Common myeloid progenitor, CD34-positive (primary cell): ENCODE measurements around the gene FAM187B.
A peak's percentile ranks its signal among the peaks of the same experiment; 100 is the strongest.

Experiments used
- CTCF ChIA-PET: fragments of 350-600 bp; sonication (Branson Sonifier 250); formaldehyde crosslinking; loops from one replicate; lab custom pipeline; 2021; ENCODE audit warnings: antibody characterized with exemption; lab: Charles Lee
- POLR2A ChIA-PET: fragments of 350-600 bp; sonication (Branson Sonifier 250); formaldehyde crosslinking; loops from one replicate; lab custom pipeline; 2021; ENCODE audit warnings: antibody characterized with exemption; lab: Charles Lee
- DNase-seq, 3 donors: peaks; one replicate each; pipeline versions ENCODE4 v3.0.0 to v3.0.0-alpha.2; 2013
- H3K27ac ChIP-seq, 2 experiments: 1 replicate in 1 of 2; 2 replicates in 1 of 2; pipeline ENCODE4 v1.7.0; 2013; ENCODE audit warnings: inconsistent platforms in 2 of 2, low read length in 2 of 2, mild to moderate bottlenecking in 2 of 2, low read depth in 1 of 2, moderate library complexity in 1 of 2; ENCODE audit not compliant: severe bottlenecking in 2 of 2, insufficient read depth in 1 of 2, poor library complexity in 1 of 2
- H3K27me3 ChIP-seq, 5 experiments: replicated peaks in 2 of 5; 1 replicate in 3 of 5; 2 replicates in 2 of 5; pipeline versions ENCODE4 v1.6.1 to v1.7.0; 2013; ENCODE audit warnings: low read length in 4 of 5, mild to moderate bottlenecking in 2 of 5, moderate library complexity in 2 of 5, inconsistent platforms in 1 of 5; ENCODE audit not compliant: insufficient read depth in 5 of 5, control insufficient read depth in 4 of 5
- H3K36me3 ChIP-seq, 4 experiments: 1 replicate in 2 of 4; 2 replicates in 2 of 4; pipeline versions ENCODE4 v1.6.1 to v1.7.0; 2013; ENCODE audit warnings: low read length in 3 of 4, control low read depth in 1 of 4, mild to moderate bottlenecking in 1 of 4; ENCODE audit not compliant: control insufficient read depth in 4 of 4, insufficient read depth in 4 of 4
- H3K4me1 ChIP-seq, 4 experiments: 1 replicate in 3 of 4; 2 replicates in 1 of 4; pipeline versions ENCODE4 v1.6.1 to v1.7.1; 2013; ENCODE audit warnings: low read length in 3 of 4, mild to moderate bottlenecking in 3 of 4, control low read depth in 1 of 4, inconsistent platforms in 1 of 4, moderate library complexity in 1 of 4; ENCODE audit not compliant: control insufficient read depth in 4 of 4, insufficient read depth in 4 of 4; ENCODE audit errors: control extremely low read depth in 1 of 4
- H3K4me3 ChIP-seq, 7 experiments: 1 replicate in 4 of 7; 2 replicates in 3 of 7; pipeline versions ENCODE4 v1.5.1 to v1.7.0; 2013; ENCODE audit warnings: mild to moderate bottlenecking in 7 of 7, low read length in 6 of 7, moderate library complexity in 6 of 7, inconsistent platforms in 2 of 7, low read depth in 2 of 7, control low read depth in 1 of 7; ENCODE audit not compliant: insufficient read depth in 4 of 7, control insufficient read depth in 1 of 7; ENCODE audit errors: extremely low read depth in 1 of 7
- H3K9me3 ChIP-seq, 5 experiments: 1 replicate in 4 of 5; 2 replicates in 1 of 5; pipeline versions ENCODE4 v1.6.1 to v1.7.1; 2013; ENCODE audit warnings: low read length in 4 of 5, mild to moderate bottlenecking in 2 of 5, inconsistent platforms in 1 of 5, low read depth in 1 of 5, moderate library complexity in 1 of 5; ENCODE audit not compliant: control insufficient read depth in 4 of 5, insufficient read depth in 2 of 5; ENCODE audit errors: control extremely low read depth in 1 of 5
- WGBS: methylation state at CpG from one replicate; pipeline ENCODE4 v1.1.5; 2013; ENCODE audit not compliant: insufficient coverage; 5-methylcytosine and 5-hydroxymethylcytosine counted together

FAM187B gene

GRCh38 chr19:35267353-35267817, 38.8 kb upstream of the FAM187B start:
- WGBS = under 1% methylated on average over 23 of the region's 40 CpGs
- peak in 1 of 3 donors; percentile 20 for DNase-seq
- peak overlapping the region; percentile 59 to 91 (median 85) for H3K4me3 ChIP-seq
- peaks cover 2 to 28% (median 16%) of the 10 kb centered on the region in 4 experiments for H3K36me3 ChIP-seq
- H3K9me3 ChIP-seq = no peaks in the 10 kb centered on the region
- CTCF ChIA-PET = interaction anchor here (1.2 kb wide), 1 partner anchor 27 kb away, joined by 3 read pairs; no protein-coding TSS in a partner anchor
- POLR2A ChIA-PET = interaction anchor here (1.1 kb wide), 1 partner anchor 61 kb away, joined by 6 read pairs; no protein-coding TSS in a partner anchor
- H3K4me1 ChIP-seq = peaks cover 16 to 66% (median 49%) of the 10 kb centered on the region in 4 experiments
- H3K27me3 ChIP-seq = no peaks in the 10 kb centered on the region
- peak overlapping the region; percentile 70 to 90 for H3K27ac ChIP-seq

DNA sequence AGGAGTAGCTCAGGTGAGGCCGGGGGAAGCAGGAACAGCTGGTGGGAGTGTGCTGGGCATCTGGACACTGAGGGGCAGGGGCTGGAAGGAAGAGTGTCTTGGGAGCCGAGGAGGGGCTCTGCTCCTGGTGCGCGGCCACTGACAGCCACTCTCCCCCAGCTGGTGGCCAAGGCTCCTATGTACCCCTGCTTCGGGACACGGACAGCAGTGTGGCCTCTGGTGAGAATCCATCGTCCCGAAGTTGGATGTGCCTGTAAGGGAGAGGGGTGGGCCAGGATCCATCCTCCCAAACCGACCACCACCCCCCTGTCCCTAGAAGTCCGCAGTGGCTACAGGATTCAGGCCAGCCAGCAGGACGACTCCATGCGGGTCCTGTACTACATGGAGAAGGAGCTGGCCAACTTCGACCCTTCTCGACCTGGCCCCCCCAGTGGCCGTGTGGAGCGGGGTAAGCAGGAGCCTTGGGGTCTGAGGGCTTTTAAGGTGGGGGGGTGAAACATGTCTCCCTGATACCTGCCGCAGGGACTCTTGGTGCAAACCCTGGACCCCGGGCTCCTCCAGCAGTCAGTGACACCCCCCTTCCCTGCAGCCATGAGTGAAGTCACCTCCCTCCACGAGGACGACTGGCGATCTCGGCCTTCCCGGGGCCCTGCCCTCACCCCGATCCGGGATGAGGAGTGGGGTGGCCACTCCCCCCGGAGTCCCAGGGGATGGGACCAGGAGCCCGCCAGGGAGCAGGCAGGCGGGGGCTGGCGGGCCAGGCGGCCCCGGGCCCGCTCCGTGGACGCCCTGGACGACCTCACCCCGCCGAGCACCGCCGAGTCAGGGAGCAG, 38.2 kb upstream of the FAM187B start:
- no peaks in the 10 kb centered on the region for H3K9me3 ChIP-seq
- peaks cover 16 to 66% (median 47%) of the 10 kb centered on the region in 4 experiments for H3K4me1 ChIP-seq
- WGBS = 42% methylated on average over 27 of the region's 39 CpGs
- peaks cover 2 to 24% (median 13%) of the 10 kb centered on the region in 4 experiments for H3K36me3 ChIP-seq
- H3K4me3 ChIP-seq = peak overlapping the region; percentile 59 to 91 (median 85)
- no peaks in the 10 kb centered on the region for H3K27me3 ChIP-seq
- peak overlapping the region; percentile 70 to 90 for H3K27ac ChIP-seq
- CTCF ChIA-PET = interaction anchor here (1.2 to 1.4 kb wide), 3 partner anchors 26 to 152 kb away, joined by 3 read pairs; no protein-coding TSS in a partner anchor
- POLR2A ChIA-PET = interaction anchor here (0.8 to 1.1 kb wide), 2 partner anchors 60 to 99 kb away, joined by 4 to 6 read pairs; no protein-coding TSS in a partner anchor
- peak in 1 of 3 donors; percentile 17 for DNase-seq

DNA sequence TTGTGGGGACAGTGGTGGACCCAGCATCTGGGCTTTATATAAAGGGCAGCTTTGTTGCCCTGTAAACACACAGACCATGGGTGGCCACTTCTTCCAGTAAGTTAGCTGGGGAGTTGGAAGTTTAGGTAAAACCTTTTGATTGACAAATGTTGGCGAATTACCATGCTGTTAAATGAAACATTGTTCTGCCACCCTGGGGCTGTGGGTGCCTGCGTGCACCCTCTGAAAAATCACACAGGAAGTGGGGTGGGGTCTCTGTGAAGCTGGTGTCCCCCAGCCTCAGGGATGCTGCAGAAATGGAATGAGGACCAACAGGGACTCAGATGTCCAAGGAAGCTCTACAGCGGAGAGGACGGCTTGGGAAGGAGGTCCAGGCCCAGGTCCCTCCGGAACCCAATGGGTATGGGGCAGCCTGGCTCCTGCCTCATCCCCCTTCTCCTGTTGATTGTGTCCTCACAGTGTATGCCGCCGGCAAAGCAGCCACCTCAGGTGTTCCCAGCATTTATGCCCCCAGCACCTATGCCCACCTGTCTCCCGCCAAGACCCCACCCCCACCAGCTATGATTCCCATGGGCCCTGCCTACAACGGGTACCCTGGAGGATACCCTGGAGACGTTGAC, 37.5 kb upstream of the FAM187B start:
- CTCF ChIA-PET = interaction anchor here (1.1 to 1.7 kb wide), 5 partner anchors 9 to 151 kb away, joined by 3 to 4 read pairs (median 3); no protein-coding TSS in a partner anchor
- H3K4me1 ChIP-seq = peaks cover 16 to 63% (median 44%) of the 10 kb centered on the region in 4 experiments
- POLR2A ChIA-PET = interaction anchor here (0.8 kb wide), 1 partner anchor 99 kb away, joined by 4 read pairs; no protein-coding TSS in a partner anchor
- H3K9me3 ChIP-seq = no peaks in the 10 kb centered on the region
- no peak overlapping the region for H3K4me3 ChIP-seq
- H3K36me3 ChIP-seq = peaks cover 0 to 17% (median 7%) of the 10 kb centered on the region in 4 experiments
- H3K27me3 ChIP-seq = no peaks in the 10 kb centered on the region
- H3K27ac ChIP-seq = no peak overlapping the region
- 97% methylated on average over 7 of the region's 10 CpGs for WGBS
- no peak for DNase-seq

GRCh38 chr19:35265126-35265899, 36.8 kb upstream of the FAM187B start:
- Histone ChIP-seq H3K27ac (peak overlapping the region in 1 of 2 experiments; percentile 32), H3K4me1 (peaks cover 16 to 58% (median 41%) of the 10 kb centered on the region in 4 experiments), H3K4me3 (no peak overlapping the region), H3K27me3 (no peaks in the 10 kb centered on the region), H3K9me3 (no peaks in the 10 kb centered on the region), H3K36me3 (peaks cover 0 to 10% (median 3%) of the 10 kb centered on the region in 4 experiments)
- ChIA-PET POLR2A (interaction anchor here (0.8 kb wide), 1 partner anchor 98 kb away, joined by 4 read pairs; no protein-coding TSS in a partner anchor), CTCF (interaction anchor here (0.9 to 2.3 kb wide), 9 partner anchors 9 to 151 kb away, joined by 3 to 10 read pairs (median 4); no protein-coding TSS in a partner anchor)
- no peak for DNase-seq
- 95% methylated on average over 5 of the region's 6 CpGs for WGBS

GRCh38 chr19:35264268-35265125, 36.0 kb upstream of the FAM187B start:
- Histone ChIP-seq H3K4me1 (peaks cover 16 to 51% (median 34%) of the 10 kb centered on the region in 4 experiments), H3K36me3 (peaks cover 0 to 7% (median 4%) of the 10 kb centered on the region in 4 experiments), H3K27ac (peak overlapping the region in 1 of 2 experiments; percentile 32), H3K4me3 (no peak overlapping the region), H3K9me3 (no peaks in the 10 kb centered on the region), H3K27me3 (no peaks in the 10 kb centered on the region)
- CTCF ChIA-PET = interaction anchor here (0.9 to 2.3 kb wide), 13 partner anchors 8 to 122 kb away, joined by 3 to 10 read pairs (median 4); no protein-coding TSS in a partner anchor
- POLR2A ChIA-PET = interaction anchor here (0.6 to 1.0 kb wide), 3 partner anchors 9 to 111 kb away, joined by 3 to 5 read pairs (median 3); no protein-coding TSS in a partner anchor
- no peak for DNase-seq
- 82% methylated on average over 5 of the region's 7 CpGs for WGBS
